ENCODE data around the gene NUP42.

- TF ChIP-seq MAF1 (CRISPR knock-in tag; IDR thresholded peaks at IDR 0.05; ENCODE audit: borderline replicate concordance) (no peak), CTCF (CRISPR knock-in tag; IDR thresholded peaks at IDR 0.05) (no peak), ZBTB2 (CRISPR knock-in tag; IDR thresholded peaks at IDR 0.05; ENCODE audit: low read depth) (no peak), ZNF121 (CRISPR knock-in tag; IDR thresholded peaks at IDR 0.05) (no peak), CBFB (CRISPR knock-in tag; IDR thresholded peaks at IDR 0.05) (no peak), TBL1XR1 (IDR thresholded peaks at IDR 0.05; ENCODE audit: borderline replicate concordance, low read length, partially characterized antibody) (no peak), TOE1 (CRISPR knock-in tag; IDR thresholded peaks at IDR 0.05) (no peak), HOMEZ (CRISPR knock-in tag; IDR thresholded peaks at IDR 0.05; ENCODE audit: low read depth) (no peak)
Measured at GRCh38 chr7:23230641-23231101, 48.8 kb downstream of the NUP42 start.

All from HepG2 (cell line).